HepG2 (cell line): ENCODE data around the gene PIP5K1C.

ENCODE experiments used
- ATF3 ChIP-seq: sonication (generic); formaldehyde crosslinking; IDR thresholded peaks from 2 replicates; pipeline ENCODE4 v1.4.0; 2020; ENCODE audit warnings: missing genetic modification reagents
- BORCS8-MEF2B ChIP-seq: sonication (generic); formaldehyde crosslinking; IDR thresholded peaks from 2 replicates; pipeline ENCODE4 v1.8.0; 2022; ENCODE audit warnings: mild to moderate bottlenecking, missing genetic modification reagents
- CEBPZ ChIP-seq: IDR thresholded peaks from 2 replicates; pipeline ENCODE4 v1.6.1; 2012; ENCODE audit warnings: low read length, improper control_type of control experiment
- CTCF ChIP-seq: sonication (generic); formaldehyde crosslinking; IDR thresholded peaks from 2 replicates; pipeline ENCODE4 v1.5.0; 2020; ENCODE audit warnings: mild to moderate bottlenecking, missing genetic modification reagents, moderate library complexity
- POLR2A ChIP-seq, 2 experiments: IDR thresholded peaks; 2 replicates each; pipeline ENCODE4 v1.6.1; 2011; ENCODE audit warnings: low read depth in 2 of 2, low read length in 2 of 2, mild to moderate bottlenecking in 1 of 2, moderate library complexity in 1 of 2; ENCODE audit not compliant: insufficient read depth in 1 of 2
- SATB2 ChIP-seq: sonication (generic); formaldehyde crosslinking; IDR thresholded peaks from 2 replicates; pipeline ENCODE4 v1.5.0; 2020; ENCODE audit warnings: missing genetic modification reagents
- TFDP2 ChIP-seq: sonication (generic); formaldehyde crosslinking; IDR thresholded peaks from 2 replicates; pipeline ENCODE4 v1.4.0; 2020; ENCODE audit warnings: missing genetic modification reagents
- ZC3H4 ChIP-seq: sonication (generic); formaldehyde crosslinking; IDR thresholded peaks from 2 replicates; pipeline ENCODE4 v1.4.0; 2020; ENCODE audit warnings: missing genetic modification reagents, borderline replicate concordance

GRCh38 chr19:3682741-3683404 lies 17.4 kb downstream of the PIP5K1C start:
- TF ChIP-seq CEBPZ (no peak), POLR2A (IDR thresholded peaks at IDR 0.05; ENCODE audit: insufficient read depth in 1 of 2, low read depth in 2 of 2, low read length in 2 of 2) (no peak), ZC3H4 (CRISPR knock-in tag) (no peak), BORCS8-MEF2B (no peak), SATB2 (CRISPR knock-in tag) (no peak), ATF3 (CRISPR knock-in tag) (no peak), TFDP2 (CRISPR knock-in tag) (no peak), CTCF (CRISPR knock-in tag) (no peak)
